NCI-H146 treated with DMSO at 0.1 percent for 48 hours (cell line): Measurements from ENCODE around the gene STAG3.
A peak's percentile ranks its signal among the peaks of the same experiment; 100 is the strongest.
"Not testable (repeated sequence)": the region's sequence is repeated elsewhere in the genome, so short reads cannot be mapped to it uniquely, and the experiment has no call there.

Experiments used
- DNase-seq: peaks from one replicate; lab custom pipeline; 2025; ENCODE audit not compliant: unreplicated experiment; lab: John Stamatoyannopoulos, UW

Gene STAG3

DNA sequence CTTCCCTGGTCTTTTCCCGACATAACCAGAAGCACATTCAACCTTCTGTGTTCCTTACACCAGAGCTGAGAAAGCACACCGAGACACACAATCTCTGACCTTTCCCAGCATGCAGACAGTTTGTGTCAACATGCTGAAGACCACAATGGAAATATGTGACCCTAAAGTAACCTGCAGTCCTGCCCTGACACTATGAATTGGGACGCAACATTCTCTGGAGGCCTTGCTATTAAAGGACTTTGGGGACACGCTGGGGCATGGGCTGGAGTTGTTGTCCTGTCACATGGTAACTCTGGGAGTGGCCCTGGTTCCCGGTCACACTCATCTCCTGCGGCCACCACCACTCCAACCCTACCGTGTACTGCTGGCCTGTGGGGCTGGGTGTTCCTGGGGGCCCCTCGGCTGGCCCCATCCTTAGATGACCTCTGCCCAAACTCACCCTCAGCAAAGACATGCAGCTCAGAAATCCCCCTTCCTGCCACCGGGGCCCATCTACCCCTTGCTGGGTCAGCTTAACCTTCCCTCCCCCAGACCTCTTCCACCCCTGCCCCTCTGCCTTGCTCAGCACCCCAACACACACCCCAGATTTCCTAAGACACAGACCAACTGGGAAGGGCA is 67.4 kb downstream of the STAG3 start:
- DNase-seq, result not testable (repeated sequence)

DNA sequence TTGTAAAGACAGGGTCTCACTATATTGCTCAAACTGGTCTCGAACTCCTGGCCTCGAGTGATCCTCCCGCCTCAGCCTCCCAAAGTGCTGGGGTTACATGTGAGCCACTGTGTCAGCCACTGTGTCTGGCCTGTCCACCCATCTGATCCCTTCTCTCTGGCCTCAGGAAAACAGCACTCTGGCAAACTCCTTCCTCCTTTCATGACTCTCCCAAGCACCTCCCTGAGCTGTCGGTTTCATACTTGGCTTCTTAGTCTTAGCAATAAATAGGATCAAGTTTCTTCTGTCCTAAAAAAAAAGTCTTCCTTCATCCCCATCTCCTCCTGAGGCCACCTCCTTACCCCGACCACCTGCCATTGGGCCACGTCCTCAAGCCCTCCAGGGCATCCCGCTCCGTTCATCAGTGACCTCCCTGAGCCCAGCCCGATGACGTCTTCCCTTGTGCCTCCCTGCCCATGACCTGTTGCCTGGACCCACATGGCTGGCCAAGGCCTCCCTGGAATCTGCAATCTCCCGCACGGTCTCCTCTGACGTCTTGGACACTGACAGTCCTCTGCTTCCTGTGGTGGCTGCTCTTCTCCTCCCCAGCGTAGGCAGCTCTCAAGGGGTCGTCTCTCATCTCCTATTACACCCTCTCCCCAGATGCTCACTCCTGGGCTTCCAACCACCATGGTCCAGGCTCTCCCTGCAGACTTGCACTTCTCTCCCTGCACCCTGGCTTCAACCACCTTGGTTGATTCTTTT is 68.6 kb downstream of the STAG3 start:
- DNase-seq, result not testable (repeated sequence)

DNA sequence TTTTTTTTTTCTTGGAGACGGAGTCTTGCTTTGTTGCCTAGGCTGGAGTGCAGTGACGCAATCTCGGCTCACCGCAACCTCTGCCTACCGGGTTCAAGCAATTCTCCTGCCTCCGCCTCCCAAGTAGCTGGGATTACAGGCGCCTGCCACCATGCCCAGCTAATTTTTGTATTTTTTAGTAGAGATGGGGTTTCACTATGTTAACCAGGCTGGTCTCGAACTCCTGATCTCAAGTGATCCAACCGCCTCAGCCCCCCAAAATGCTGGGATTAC is 69.1 kb downstream of the STAG3 start:
- DNase-seq, result not testable (repeated sequence)

DNA sequence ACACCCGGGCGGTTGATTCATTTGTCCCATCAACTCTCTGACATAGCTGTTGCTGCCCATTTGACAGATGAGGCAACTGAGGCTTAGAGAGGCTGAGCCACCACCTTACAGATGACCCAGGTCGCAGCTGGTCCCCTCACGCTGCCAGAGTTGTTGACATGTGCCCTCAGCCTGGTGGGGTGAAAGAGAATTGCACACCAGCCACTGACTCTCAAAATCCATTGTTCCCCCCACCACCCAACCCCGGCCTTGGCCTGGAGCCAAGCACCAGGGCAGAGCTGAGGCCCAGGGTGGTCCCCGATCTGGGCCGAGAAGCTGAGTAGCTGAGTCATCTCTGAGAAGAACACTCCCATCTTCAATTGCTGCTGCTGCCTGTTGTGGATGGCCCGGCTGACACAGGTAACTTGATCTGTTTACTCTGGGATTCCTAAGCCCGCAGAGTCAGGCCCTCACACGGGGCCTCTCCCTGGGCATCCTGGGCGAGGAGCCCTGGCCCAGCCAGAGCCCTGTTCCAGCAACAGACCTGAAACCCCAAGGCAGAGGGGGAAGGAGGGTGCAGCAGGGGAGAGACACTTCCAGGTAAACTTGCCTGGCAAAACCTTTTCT is 69.5 kb downstream of the STAG3 start:
- DNase-seq, result peak; percentile 74

DNA sequence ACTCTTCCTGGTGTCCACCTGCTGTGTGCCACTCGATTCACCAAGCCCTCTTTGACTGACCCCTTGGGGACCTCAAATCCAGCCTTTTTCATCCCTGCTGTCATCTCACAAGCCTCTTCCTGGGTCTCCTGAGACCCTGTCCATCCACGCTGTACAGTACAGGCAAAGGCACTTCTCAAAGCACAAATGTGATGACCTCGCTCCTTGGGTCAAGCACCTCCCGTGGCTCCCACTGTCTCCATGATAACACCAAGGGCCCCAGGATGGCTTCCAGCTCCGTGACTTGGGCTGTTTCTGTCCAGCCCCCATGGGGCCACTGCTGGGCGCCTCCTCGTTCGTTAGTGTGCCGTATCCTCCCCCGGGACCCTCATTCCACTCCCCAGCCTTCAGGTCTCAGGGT is 70.8 kb downstream of the STAG3 start:
- DNase-seq, result no peak

DNA sequence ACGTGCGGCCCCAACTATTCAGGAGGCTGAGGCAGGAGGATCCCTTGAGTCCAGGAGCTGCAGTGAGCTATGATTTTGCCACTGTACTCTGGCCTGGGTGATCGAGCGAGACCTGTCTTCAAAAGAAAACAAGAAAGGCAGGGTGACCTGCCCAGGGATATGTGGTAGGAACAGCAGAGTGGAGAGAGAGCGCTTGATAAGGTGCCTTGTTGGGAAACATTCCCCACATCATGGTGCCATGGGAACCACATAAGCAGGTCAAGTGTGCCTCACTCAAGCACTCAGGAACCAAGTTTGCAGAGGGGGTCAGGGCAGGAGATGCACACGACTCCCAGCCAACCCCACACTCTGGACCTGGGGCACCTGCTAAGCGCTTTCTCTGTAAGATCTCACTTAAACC is 79.3 kb downstream of the STAG3 start:
- DNase-seq, result no peak

DNA sequence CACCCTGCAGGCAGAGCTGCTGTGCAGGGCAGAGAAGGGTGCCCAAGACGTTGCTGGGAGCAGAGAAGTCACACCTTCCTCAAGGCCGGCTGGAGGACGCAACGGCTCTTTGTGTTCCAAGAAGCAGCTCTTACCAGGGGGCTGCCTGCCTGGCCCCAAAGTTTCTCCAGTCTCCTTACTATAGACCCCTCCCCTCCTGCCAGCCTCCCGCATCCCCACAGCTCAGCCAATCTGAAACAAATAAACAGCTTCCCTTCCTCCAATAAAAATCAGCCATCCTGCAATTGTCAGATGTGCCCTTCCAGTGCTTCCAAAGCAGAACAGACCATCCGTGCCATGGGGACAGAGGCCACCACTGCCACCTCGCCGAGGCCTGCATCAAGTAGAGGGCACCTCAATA is 82.3 kb downstream of the STAG3 start:
- not testable (repeated sequence) for DNase-seq

DNA sequence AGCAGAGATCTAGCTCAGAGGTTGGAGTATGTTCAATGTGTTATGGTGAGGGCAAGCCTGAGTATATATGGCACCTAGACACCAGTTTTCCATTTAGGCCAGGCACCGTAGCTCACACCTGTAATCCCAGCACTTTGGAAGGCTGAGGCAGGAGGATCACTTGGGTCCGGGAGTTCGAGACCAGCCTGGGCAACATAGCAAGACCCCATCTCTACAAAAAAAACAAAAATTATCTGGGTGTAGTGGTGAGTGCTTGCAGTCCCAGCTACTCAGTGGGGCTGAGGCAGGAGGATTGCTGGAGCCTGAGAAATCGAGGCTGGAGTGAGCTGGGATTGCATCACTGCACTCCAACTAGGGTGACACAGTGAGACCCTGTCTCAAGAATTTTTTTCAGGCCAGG is 85.2 kb downstream of the STAG3 start:
- DNase-seq, result not testable (repeated sequence)
